SU-DHL-6 (cell line): Measurements from ENCODE around the gene TSPYL6.
A peak's percentile ranks its signal among the peaks of the same experiment; 100 is the strongest.

Experiments used
- EZH2phosphoT487 ChIP-seq: fragments of 200-600 bp; sonication (generic), shearing (Covaris generic); conservative IDR thresholded peaks from 2 replicates; pipeline ENCODE4 v1.6.1; 2018; ENCODE audit warnings: mild to moderate bottlenecking, antibody characterized with exemption, low read length, moderate library complexity, mixed read lengths
- TF ChIP-seq, protein P1 (sequence below): fragments of 200-600 bp; sonication (generic); IDR thresholded peaks from one replicate; pipeline ENCODE4 v1.5.1; 2017; ENCODE audit warnings: antibody characterized with exemption, mild to moderate bottlenecking, low read length, moderate library complexity; ENCODE audit not compliant: insufficient read depth, poor library complexity, severe bottlenecking

DNA sequence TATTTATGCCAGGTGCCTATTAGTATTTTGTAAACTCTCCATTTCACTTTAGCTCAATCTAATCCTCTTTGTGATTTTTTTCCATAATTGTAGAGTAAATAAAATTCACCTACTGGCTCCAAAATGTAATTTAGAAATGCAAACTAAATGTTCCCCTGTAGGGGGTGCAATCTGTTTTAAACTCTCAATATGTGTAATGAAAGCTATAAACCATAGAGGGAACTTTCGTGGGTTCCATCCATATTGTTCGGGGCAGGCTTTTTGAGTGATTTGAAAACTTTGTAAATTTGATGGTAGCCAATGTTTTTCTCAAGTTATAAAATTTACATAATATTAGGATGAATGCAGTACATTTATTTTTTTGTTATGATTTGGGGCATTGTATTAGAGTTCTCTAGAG lies 49.4 kb downstream of the TSPYL6 start:
- TF ChIP-seq, protein P1, sequence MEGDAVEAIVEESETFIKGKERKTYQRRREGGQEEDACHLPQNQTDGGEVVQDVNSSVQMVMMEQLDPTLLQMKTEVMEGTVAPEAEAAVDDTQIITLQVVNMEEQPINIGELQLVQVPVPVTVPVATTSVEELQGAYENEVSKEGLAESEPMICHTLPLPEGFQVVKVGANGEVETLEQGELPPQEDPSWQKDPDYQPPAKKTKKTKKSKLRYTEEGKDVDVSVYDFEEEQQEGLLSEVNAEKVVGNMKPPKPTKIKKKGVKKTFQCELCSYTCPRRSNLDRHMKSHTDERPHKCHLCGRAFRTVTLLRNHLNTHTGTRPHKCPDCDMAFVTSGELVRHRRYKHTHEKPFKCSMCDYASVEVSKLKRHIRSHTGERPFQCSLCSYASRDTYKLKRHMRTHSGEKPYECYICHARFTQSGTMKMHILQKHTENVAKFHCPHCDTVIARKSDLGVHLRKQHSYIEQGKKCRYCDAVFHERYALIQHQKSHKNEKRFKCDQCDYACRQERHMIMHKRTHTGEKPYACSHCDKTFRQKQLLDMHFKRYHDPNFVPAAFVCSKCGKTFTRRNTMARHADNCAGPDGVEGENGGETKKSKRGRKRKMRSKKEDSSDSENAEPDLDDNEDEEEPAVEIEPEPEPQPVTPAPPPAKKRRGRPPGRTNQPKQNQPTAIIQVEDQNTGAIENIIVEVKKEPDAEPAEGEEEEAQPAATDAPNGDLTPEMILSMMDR = peak; percentile 56
- TF ChIP-seq EZH2phosphoT487 = no peak
